Heart left ventricle (tissue), 13 donors: ENCODE measurements around the gene PAK3.

ENCODE experiments used
- CTCF ChIP-seq, 12 donors: fragments of 200-600 bp; sonication (generic) in 4 of 12; IDR thresholded peaks; one replicate each; pipeline versions ENCODE4 v1.5.0 to v1.8.0; 2018 to 2022; ENCODE audit warnings: antibody characterized with exemption in 12 of 12, mild to moderate bottlenecking in 5 of 12
- POLR2A ChIP-seq, 2 donors: fragments of 450-650 bp; IDR thresholded peaks; one replicate each; pipeline ENCODE4 v1.6.1; 2017; ENCODE audit warnings: antibody characterized with exemption in 2 of 2, mild to moderate bottlenecking in 2 of 2, moderate library complexity in 2 of 2
- donor health status: ischemic (EF 13 %, LVEDD 7.1; RV severe dilation, severe dysfunction).
- donor health status: DM: no; HTN: yes; CAD: no.
- donor health status: DM: no; HTN: no; CAD: no.
- donor health status: ischemic (EF 25% LVEDD 6.9; RV normal size, moderate dysfunction).
- donor health status: ischemic (EF 25% LVEDD 5.7; RV mildly dilated, moderate dysfunction).
- donor health status: ischemic (EF 35%, LVEDD 5.7; RV mildly dilated, moderate dysfunction).
- donor health status: nonischemic (EF 11% LVEDD 7.7; RV severe dilation, severe dysfunction).
- donor health status: DM: yes; HTN: yes; CAD: no.
- donor health status: PGD.
- donor health status: ischemic (EF 29% LVEDD 5.4; RV normal size, mild dysfunction).
- donor health status: nonischemic (EF 23%, LVEDD 6.1; RV moderate dilation, normal function).

- no peak for TF ChIP-seq CTCF (IDR thresholded peaks at IDR 0.05)
- no peak for TF ChIP-seq POLR2A (IDR thresholded peaks at IDR 0.05)
Measured at GRCh38 chrX:111090458-111090857, 5.5 kb upstream of the PAK3 start.
